ENCODE results near the gene ZFYVE28. TPM values are rescaled to one million over a fixed set of nuclear protein-coding genes. Genes with fewer than 3 reads are reported as not detected.

The ZFYVE28 gene
- total RNA-seq, 1 donor from 2014 or later, result 3.7 TPM

DNA sequence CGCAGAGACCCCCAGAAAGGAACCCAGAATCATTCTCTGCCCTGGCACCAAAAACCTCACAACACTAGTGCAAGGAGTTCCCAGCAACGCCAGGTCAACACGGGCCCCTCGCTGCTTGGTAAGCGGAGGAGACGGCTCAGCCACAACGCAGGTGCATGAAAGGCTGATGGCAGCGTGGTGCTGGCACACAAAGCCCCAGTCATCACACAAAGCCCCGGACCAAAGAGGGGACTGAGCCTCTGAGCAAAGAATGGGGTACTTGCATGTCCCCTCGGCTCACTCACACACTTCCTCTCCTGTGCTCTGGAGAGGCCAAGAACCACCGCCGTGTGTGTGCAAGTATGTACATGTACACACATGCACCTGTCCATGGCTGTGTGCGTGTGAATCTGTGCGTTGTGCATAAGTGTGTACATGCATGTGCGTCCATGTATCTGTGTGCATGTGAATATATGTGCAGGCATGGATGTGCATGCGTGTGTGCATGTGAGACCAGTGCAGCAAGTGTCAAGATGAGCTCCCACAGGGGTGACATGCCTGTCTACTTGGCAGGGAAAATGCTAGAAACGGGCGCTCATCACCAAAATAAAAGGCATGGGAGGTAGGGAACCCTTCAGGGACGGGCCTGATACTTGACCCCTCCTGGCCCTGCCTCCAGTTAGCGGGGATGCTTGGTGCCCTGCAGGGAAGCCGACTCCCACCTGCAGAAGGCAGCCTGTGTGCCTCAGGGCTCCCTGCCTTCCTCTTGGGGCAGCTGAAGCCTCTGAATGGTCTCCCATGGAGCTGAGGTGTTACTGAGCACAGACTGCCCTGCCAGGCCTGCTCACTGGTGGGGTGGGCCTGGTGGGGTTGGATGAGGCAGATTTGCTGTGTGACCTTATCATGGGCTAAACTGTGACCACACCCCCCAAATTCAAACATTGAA is 60.4 kb downstream of the ZFYVE28 start:
- FAIRE-seq (no peak), DNase-seq (ENCODE audit: low spot score in 2 of 2) (no peak)

DNA sequence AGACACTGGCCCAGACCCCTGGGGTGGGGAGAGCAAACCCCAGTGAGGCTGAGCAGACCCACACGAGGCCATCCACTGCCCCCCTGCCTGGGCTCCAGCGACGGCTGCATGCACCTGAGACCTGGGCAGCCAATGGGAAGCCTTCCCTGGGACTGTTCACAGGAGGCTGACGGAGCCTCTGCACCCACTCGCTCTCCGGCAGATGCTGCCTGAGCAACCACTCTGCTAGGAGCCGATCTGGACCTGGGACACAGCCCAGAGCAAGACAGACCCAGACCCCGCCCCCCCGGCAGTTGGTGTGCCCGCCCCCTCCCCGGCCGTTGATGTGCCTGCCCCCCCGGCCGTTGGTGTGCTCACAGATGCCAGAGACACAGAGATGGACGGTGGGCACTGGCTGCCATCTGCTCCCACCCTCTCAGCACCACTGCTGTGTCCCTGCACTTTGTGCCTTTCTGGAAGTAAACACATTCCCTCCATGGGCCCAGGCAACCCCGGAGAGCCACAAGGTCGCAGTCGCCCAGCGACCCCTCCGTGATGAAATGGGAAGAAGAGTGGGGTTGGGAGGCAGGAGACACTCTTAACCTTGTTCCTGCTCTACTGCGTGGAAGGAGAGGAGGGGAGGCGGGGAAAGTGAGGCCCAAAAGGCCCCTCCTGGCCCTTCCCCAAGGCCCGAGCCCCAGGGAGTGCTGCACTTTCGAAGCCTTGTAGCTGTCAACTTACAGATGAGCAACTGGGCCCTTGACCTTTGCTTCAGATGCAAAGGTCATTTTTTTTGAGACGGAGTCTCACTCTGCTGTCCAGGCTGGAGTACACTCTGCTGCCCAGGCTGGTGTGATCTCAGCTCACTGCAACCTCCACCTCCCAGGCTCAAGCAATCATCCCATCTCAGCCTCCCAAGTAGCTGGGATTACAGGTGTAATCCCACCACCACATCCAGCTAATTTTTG is 62.0 kb downstream of the ZFYVE28 start:
- FAIRE-seq, result no peak
- DNase-seq (ENCODE audit: low spot score in 2 of 2), result no peak

DNA sequence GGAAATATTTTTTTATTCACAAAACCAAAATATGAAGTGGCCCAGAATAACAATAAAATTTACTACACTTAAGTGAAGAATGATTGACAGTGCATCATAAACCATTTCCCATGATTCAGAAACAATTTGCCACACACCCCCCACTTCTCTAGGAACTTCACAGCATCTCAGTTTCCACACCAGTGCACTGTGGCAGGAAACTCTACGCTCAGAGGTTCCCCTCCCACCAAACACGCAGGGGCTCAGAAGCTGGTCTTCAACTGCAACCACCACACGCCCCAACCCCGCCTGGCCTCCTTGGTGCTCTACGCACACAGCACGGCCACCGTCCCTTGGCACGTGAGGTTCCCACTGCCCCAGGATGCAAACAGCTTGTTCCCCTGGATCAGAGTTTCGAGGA is 63.7 kb downstream of the ZFYVE28 start:
- DNase-seq (ENCODE audit: low spot score in 2 of 2) (no peak), FAIRE-seq (no peak)

DNA sequence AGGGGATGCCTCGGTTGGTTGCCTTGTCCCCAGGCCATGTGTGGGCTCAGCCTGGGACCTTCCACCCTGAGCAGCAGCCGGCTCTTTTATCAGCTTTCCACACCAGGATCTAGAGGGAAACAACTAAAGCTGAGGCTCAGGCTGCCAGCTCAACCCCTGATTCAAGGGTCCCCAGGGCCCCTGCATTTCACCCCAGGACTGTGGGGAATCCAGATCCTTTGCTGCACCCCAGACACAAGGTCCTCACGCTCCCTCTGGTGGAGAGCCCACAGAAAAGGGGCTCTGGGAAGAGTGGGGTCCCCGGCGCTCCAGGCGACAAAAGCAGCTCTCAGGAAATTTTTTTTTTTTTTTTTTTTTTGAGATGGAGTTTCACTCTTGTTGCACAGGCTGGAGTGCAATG is 64.3 kb downstream of the ZFYVE28 start:
- FAIRE-seq (no peak), DNase-seq (ENCODE audit: low spot score in 2 of 2) (no peak)

DNA sequence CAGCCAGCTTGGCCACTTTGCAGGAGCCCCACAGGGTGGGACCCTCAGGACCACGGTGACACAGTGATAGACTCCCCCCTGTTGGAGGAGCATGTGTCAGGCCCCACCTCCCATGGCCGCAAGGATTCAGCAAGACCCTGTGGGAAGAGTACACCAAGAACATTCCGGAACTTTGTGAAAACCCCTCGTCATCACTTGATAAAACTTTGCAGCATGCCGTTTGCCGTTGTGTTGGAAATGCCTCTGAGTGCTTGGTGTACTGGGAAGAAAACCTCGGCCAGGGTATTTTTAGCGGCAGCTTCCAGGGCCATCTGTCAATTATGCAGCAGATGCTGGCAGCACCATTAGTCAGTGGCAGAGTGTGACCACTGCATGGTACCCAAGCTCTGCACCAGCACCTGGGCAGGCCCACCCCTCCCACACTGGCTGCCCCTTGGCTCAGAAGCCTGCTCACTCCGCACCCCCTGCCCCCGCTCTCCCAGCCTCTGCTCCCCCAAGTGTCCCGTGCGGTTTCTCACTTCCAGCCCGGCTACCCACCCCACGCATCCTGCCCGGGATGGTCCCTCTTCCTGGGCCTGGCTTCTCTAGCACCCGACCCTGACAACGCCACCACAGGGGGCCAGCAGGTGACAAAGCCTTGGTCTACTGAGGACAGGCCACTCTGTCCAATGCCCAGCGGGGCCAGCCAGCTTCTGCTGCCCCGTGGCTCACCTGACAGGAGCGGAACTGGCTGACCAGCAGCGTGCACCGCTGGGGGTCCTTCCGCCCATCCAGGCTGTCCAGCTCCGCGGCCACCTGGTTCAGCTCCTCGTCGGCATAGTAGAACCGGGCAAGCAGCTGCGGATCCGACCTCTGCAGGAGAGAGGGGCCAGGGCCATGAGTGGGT is 65.0 kb downstream of the ZFYVE28 start:
- DNase-seq (ENCODE audit: low spot score in 2 of 2), result no peak
- FAIRE-seq, result no peak

DNA sequence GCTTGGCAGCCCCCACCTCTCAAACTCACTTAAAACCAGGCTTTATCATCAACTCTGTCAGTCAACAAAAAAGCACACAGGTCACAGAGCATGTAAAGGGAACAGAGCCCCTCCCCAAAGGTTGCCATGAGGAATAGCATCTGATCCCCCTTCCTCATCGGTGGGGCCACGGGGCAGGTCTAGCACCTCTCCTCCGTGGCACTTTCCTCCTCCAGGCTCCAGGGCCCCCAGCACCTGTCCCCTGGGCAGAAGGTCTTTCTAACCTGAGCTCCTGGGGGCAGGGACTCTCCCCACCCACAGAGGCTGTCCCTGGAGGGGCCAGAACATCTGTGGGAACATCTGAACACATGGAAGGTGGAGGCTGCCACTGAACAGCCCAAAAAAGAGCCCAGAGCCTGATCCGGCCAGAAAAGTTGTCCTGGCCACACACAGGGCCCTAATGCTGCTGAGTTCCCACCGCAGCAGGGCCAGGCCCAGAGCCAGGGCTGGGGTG is 65.7 kb downstream of the ZFYVE28 start:
- DNase-seq (ENCODE audit: low spot score in 2 of 2) (no peak), FAIRE-seq (no peak)

DNA sequence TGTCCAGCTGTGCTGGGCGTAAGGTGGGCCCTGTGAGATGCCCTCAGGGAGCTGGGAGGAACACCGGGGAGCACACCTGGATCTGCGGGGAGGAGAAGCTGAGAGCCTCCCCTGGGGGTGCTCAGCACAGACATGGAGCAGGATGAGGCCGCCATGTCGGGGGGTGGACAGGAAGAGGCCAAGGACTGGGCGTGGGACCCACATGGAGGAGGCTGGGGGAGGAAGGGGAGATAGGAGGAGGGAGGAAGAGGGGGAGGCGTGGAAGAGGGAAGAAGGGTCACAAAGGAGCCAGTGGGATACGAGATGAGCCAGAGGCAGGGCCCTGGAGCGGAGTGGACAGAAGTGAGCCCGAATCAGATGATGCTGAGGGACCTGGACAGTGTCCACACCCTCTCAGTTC is 66.3 kb downstream of the ZFYVE28 start:
- DNase-seq (ENCODE audit: low spot score in 2 of 2) (no peak), FAIRE-seq (no peak)

DNA sequence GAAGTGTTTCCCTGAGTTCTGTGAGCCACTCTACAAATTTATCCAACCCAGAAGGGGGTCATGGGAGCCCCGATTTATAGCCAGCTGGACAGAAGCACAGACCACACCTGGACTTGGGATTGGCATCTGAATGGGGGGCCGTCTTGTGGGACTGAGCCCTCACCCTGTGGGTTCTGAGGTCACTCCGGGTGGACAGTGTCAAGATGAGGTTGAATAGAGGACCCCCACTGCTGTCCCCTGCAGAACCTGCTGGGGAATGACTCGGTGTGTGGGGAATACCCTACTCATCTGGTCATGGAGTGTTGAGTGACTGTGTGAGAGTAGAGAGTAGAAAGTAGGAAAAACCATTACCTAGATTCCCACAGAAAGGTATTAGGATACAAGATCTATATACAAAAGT is 67.5 kb downstream of the ZFYVE28 start:
- no peak for FAIRE-seq

DNA sequence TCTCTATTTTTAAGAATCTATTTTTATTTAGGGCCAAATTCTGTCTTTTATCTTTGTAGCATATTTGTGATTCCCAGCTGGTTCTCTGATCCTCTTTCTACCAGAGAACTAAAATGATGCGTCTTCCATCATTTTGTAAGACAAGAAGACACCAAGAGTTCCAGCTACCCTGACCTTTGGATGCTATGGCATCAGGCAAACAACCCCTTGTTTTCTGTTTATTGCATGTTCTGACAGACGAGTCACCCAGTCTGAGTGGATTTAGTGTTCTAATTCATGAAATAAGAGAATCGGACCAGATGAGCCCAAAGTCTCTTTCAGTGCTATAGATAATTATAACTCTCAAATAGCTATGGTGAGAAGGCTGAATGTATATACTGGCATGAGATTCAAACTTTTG is 69.7 kb downstream of the ZFYVE28 start:
- no peak for FAIRE-seq
- DNase-seq (ENCODE audit: low spot score in 2 of 2), result no peak

More for the DNA sequence above, 67.5 kb downstream of the ZFYVE28 start:
- no peak for DNase-seq (ENCODE audit: low spot score in 2 of 2)

DNA sequence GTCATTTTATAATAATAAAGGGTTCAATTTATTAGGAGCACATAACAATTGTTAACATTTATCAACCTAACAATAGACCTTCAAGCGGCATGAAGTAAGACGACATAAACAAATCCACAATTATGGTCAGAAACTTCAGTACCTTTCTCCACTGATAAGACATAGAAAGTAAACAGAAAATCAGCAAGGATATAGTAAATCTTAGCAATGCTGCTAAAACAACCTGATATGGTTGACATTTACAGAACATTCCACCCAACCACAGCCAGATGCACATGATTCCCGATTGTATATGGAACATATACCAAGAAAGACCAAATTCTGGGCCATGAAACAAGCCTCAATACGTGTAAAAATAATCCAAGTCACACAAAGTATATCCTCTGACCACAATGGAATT is 71.3 kb downstream of the ZFYVE28 start:
- FAIRE-seq (no peak), DNase-seq (ENCODE audit: low spot score in 2 of 2) (no peak)

DNA sequence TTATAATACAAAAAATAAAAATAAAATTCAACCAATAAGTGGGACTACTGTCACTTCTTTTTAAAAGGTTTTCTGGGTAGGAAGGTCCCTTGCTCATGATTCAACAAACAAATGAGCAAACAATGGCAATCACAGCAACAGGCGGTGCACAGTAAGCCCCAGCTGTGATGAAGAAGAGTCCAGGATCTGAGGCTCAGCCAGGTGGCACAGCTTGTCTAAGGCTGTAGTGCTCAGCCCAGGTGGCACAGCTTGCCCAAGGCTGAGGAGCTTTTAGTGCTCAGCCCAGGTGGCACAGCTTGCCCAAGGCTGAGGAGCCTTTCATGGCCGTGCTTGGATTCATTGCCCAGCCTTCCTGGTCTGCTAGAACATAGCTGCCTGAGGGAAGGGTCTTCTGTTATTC is 75.0 kb downstream of the ZFYVE28 start:
- DNase-seq (ENCODE audit: low spot score in 2 of 2) (no peak), FAIRE-seq (no peak)

DNA sequence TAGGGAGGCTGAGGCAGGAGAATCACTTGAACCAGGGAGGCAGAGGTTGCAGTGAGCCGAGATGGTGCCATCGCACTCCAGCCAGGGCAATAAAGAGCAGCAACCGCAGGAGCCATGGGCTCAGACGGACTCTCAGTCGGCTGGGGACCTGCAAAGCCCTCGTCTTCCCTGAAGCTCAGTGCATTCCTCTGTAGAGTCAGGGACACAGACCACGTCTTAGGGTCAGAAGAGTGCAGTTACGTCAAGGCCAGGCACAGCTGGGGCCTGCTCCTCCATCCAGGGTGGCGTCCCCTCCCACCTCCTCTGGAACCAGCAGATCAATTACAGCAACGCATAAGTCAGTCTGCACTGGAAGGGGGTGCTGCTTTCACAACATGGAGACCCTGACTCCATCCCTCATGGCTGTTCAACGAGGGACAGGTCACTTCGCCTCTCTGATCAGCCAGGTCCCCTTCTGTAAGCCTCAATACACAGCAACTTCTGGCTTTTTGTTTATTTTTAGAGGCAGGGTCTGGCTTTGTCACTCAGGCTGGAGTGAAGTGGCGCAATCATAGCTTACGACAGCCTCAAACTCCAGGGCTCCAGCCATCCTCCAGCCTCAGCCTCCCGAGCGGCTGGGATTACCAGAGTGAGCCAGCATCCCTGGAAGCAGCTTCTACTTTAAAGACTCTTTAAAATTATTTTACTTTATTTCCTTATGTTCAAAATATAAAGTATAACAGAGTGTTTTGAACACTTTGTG is 76.4 kb downstream of the ZFYVE28 start:
- DNase-seq (ENCODE audit: low spot score in 2 of 2) (no peak), FAIRE-seq (no peak)

DNA sequence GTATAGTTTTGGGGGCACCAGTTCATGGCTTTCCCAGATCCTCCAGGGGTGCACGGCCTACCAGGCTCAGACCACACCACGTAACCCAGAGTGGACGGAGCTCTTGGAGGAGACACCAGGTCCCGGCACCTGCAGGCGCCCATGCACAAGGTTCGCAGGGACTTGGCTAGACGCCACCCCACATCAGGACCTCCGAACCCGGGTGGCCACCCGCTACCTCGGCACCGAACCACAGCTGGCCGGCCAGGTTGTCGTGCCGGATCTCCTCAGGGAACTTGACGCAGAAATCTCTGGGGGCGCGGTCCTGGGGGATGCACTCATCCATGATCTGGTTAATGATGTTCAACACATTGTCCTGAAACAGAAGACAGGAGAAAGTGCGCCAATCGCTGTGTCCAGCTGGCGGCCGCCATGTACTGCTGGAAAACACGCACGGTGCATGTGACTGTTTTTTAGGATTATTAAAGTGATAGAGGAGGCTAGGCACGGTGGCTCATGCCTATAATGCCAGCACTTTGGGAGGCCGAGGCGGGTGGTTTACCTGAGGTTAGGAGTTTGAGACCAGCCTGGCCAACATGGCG is 77.1 kb downstream of the ZFYVE28 start:
- FAIRE-seq (no peak), DNase-seq (ENCODE audit: low spot score in 2 of 2) (no peak)

DNA sequence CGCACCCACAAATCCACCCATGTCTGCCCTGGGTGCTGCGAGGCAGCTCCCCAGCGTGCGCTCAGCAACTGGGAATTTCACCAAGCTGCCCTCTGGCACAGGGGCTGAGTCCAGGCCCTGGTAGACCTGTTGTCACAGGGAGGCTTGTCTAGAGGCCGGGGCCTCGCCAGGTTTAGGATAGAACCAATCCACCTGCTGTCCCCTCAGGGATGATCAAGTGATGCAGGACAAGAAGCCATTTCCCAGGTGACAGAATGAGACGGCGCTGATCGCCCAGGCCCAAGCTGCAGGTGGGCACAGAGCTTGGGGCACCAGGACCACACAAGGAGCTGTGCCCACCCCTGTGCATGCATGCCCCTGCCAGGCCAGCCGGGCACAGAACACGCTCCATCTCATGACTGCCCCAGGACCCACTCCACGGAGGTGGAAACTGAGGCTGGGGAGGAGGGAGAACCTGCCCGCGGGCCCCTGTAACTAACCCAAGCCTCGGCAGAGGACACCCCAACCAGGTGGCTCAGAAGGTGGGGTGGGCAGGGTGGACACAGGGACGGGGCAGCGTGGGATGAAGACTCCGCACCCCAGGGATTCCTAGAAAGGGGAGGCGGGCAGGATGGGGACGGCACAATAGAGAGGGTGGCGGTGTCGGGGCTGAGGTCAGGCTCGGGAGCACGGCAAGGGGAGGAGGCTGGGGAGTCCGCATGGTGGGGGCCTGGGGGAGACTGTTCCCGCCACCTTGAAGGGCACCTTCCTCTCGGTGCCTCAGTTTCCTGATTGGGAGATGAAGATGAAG is 78.0 kb downstream of the ZFYVE28 start:
- FAIRE-seq, result no peak
- DNase-seq (ENCODE audit: low spot score in 2 of 2), result no peak

DNA sequence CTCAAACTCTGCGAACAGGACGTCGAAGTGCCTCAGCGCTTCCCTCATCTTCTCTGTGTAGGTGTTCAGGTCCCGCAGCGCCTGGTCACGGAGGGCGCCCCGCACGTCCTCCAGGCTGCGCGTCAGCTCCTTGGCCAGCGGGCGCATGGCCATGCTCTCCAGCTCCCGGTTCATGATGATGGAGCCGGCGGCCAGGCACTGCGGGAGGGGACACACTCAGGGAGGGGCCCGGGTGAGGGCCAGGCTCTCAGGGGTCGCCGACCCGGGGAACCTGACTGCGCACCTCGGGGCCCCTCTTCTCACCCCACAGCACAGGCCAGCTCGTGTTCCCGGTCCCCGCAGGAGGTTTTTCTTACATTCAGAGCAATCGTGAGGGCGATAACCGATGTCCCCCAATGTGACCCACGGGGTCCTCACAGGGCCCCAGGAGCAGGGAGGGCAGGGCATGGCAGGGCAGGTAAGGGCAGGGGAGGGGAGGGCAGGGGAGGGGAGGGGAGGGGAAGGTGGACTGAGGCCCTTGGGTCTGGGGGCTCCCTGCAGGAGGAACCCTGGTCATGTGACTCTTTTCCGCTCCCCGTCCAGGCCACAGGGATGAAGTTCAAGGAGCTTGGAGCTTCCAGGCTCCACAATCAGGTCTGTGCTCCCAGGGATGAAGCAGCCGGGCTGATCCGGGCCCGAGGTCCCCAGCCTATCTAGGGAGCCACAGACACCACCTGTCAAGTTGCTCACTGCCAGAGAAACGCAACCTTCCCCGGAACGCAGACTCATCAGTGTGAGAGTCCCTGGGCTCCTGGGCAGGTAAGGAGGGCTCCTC is 78.8 kb downstream of the ZFYVE28 start:
- FAIRE-seq (no peak), DNase-seq (ENCODE audit: low spot score in 2 of 2) (no peak)

DNA sequence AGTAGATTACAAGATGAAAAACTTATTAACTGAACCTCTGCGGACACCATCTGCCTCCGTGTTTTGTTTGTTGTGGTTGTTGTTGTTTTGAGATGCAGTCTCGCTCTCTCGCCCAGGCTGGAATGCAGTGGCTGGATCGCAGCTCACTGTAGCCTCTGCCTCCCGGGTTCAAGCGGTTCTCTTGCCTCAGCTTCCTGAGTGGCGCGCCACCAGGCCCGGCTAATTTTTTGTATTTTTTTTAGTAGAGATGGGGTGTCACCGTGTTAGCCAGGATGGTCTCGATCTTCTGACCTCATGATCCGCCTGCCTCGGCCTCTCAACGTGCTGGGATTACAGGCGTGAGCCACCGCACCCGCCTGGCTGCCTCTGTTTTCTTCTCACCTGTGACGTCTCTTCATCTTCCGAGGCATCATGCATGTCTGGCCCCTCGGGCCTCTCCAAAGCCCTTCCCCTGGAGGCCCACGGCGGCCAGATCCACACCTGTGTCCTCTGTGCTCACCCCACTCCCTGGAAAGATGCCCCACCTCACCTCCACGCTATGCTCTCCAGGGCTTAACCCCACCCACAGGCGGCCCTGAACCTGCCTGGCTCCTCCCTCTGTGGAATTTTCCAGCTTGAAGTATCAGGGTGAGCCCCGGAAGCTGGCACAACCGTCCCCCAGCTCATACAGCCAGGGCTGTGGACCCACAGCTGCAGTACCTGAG is 79.5 kb downstream of the ZFYVE28 start:
- DNase-seq (ENCODE audit: low spot score in 2 of 2) (no peak), FAIRE-seq (no peak)

DNA sequence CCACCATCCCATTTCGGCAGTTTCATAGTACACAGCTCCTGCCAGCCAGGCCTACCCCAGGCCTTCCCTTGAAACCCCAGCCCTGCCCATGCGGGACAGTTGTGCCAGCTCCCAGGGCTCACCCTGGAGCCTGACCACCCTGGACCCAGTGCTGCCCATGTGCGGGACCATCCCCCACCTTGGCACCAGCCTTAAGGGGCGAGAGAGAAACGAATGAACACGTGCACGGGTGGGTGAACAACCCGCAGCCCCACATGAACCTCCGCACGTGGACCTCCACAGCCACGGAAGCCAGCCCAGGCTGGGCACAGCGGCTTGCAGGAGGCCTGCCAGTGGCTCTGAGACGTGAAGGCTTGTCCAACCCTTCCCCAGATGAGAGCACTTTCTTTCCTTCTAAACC is 80.5 kb downstream of the ZFYVE28 start:
- FAIRE-seq, result no peak
- no peak for DNase-seq (ENCODE audit: low spot score in 2 of 2)
